GM19467 (cell line): ENCODE data around the gene SYNRG.
"Not testable (repeated sequence)": the region's sequence is repeated elsewhere in the genome, so short reads cannot be mapped to it uniquely, and the experiment has no call there.

Experiments used
- ATAC-seq: cut with Tn5 transposase; IDR thresholded peaks from one replicate; pipeline ENCODE4 v1.9.1; 2021; ENCODE audit warnings: mild to moderate bottlenecking, moderate library complexity; ENCODE audit not compliant: unreplicated experiment

Gene SYNRG

GRCh38 chr17:37541880-37542660, 67.1 kb downstream of the SYNRG start:
- no peak for ATAC-seq

GRCh38 chr17:37538981-37539659, 70.1 kb downstream of the SYNRG start:
- ATAC-seq, result no peak

GRCh38 chr17:37535906-37536305, 73.3 kb downstream of the SYNRG start:
- ATAC-seq, result no peak

GRCh38 chr17:37532756-37533155, 76.5 kb downstream of the SYNRG start:
- ATAC-seq, result no peak

- ATAC-seq, result no peak
Observed at GRCh38 chr17:37530420-37530819, 78.8 kb downstream of the SYNRG start.

GRCh38 chr17:37527249-37527851, 81.9 kb downstream of the SYNRG start:
- no peak for ATAC-seq

- no peak for ATAC-seq
Observed at GRCh38 chr17:37523715-37524219, 85.5 kb downstream of the SYNRG start.

- ATAC-seq, result no peak
Observed at GRCh38 chr17:37521821-37522220, 87.4 kb downstream of the SYNRG start.

- no peak for ATAC-seq
Observed at GRCh38 chr17:37520174-37520573, 89.0 kb downstream of the SYNRG start.

GRCh38 chr17:37519251-37519985, 89.8 kb downstream of the SYNRG start:
- ATAC-seq, result no peak

- no peak for ATAC-seq
Observed at GRCh38 chr17:37518826-37519225, 90.4 kb downstream of the SYNRG start.

GRCh38 chr17:37517881-37518280, 91.3 kb downstream of the SYNRG start:
- no peak for ATAC-seq

- no peak for ATAC-seq
Observed at GRCh38 chr17:37516127-37516571, 93.1 kb downstream of the SYNRG start.

- no peak for ATAC-seq
Observed at GRCh38 chr17:37513711-37514110, 95.5 kb downstream of the SYNRG start.

GRCh38 chr17:37512442-37513068, 96.7 kb downstream of the SYNRG start:
- no peak for ATAC-seq

GRCh38 chr17:37511642-37512041, 97.6 kb downstream of the SYNRG start:
- ATAC-seq, result not testable (repeated sequence)

GRCh38 chr17:37510056-37510455, 99.2 kb downstream of the SYNRG start:
- no peak for ATAC-seq

- ATAC-seq, result no peak
Observed at GRCh38 chr17:37507111-37507510, 102.1 kb downstream of the SYNRG start.

GRCh38 chr17:37506678-37507077, 102.5 kb downstream of the SYNRG start:
- no peak for ATAC-seq

GRCh38 chr17:37505333-37505732, 103.9 kb downstream of the SYNRG start:
- no peak for ATAC-seq

GRCh38 chr17:37503148-37503547, 106.1 kb downstream of the SYNRG start:
- ATAC-seq, result no peak
